GM21529 (cell line): Measurements from ENCODE around the gene TUBA3D.
"Not testable (repeated sequence)": the region's sequence is repeated elsewhere in the genome, so short reads cannot be mapped to it uniquely, and the experiment has no call there.

Experiments
- ATAC-seq: cut with Tn5 transposase; IDR thresholded peaks from one replicate; pipeline ENCODE4 v1.9.1; 2021; ENCODE audit not compliant: unreplicated experiment

Gene TUBA3D

DNA sequence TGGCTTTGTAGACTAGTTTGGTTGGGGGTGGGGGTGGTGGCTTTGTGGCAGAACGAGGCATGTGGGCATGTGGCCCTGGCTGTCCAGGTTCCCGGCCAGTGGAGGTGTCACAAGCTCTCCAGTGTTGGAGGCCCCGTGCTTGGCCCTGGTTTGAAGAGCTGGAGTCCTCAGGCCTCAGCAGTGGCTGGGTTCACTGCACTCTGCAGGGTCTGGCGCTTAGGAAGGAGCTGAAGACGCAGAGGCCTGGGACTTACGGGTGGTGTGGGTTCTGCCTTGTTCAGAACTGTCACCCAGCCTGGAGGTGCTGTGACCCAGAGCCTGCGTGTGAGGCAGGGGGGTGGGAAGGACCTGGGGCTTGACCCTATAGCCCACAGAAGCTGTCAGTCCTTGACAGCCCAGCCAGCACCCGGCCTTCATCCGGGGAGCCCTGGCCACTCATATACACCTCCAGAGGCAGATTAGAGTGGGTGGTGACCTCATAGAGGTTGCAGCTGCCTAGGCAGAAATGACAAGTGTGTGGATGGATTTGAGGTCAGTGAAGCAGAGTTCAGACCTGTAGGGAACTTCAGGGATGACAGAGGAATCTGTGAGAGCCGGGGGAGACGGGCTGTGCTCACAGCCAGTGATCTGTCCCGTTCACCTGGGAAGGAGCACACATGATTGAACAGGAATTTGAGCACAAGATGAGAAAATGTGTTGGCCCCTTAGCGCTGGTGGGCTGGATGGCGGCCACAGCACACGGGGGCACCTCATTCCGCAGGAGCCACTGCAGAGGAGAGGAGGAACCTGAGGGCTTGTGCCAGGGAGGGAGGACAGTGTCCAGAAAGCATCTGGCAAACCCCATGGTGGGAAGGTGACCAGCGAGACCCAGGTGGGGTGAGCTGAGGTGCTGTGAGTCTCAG lies 36.3 kb downstream of the TUBA3D start:
- not testable (repeated sequence) for ATAC-seq

- ATAC-seq: peak; percentile 79
Measured at GRCh38 chr2:131514408-131515166, 38.7 kb downstream of the TUBA3D start.

GRCh38 chr2:131515235-131515634 lies 39.3 kb downstream of the TUBA3D start:
- not testable (repeated sequence) for ATAC-seq

DNA sequence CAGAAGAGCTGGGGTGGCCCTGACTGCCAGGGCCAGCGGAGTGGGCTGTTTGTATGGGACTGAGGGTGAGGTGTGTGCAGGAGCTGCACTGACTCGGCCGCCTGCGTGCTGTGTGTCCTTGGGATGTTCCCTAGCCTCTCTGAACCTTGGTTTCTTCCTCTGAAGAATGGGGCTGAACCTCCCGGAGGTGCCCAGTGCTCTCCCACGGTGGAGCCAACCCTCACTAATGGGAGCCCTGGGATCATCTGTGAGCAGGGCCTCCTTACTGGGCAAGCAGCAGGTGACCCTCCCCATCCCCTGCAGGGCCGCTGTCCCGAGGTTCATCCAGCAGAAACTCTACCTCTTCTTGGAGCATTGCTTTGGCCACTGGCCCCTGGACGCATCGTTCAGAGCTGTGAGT lies 40.1 kb downstream of the TUBA3D start:
- no peak for ATAC-seq

GRCh38 chr2:131516621-131517020 lies 40.7 kb downstream of the TUBA3D start:
- not testable (repeated sequence) for ATAC-seq

DNA sequence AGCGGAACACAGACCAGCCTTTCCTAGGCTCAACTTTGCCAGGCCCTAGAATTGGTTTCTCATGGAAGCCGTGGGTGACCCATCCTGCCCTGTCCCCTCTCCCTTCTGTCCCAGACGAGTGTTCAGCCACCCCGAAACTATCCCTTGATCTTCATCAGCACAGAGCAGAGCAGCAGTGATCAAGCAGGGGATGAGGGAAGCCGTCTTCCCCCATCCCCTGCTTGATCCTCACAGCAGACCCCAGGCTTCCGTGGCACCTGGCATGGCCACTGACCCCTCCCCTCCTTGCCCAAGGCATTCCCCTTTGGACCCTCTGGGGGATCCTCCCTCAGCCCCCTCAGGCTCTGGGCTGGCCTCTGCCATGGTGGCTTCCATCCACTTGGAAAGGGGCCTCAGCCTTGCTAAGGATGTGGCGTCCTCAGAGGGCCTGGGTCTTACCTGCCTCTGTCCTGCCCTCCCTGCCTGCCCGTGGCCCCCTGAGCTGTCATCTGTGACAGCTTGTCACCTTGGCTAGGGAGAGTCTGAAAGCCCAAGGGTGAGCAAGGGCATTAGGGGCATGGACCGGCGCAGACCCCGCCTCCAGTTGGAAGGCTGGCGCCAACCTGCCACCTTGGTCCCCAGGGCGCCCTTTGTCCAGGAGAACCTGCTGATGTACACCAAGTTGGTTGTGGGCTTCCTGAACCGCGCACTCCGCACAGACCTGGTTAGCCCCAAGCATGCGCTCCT lies 41.4 kb downstream of the TUBA3D start:
- no peak for ATAC-seq

GRCh38 chr2:131517856-131518255 lies 41.9 kb downstream of the TUBA3D start:
- ATAC-seq: not testable (repeated sequence)

- not testable (repeated sequence) for ATAC-seq
Measured at GRCh38 chr2:131518531-131518930, 42.6 kb downstream of the TUBA3D start.

DNA sequence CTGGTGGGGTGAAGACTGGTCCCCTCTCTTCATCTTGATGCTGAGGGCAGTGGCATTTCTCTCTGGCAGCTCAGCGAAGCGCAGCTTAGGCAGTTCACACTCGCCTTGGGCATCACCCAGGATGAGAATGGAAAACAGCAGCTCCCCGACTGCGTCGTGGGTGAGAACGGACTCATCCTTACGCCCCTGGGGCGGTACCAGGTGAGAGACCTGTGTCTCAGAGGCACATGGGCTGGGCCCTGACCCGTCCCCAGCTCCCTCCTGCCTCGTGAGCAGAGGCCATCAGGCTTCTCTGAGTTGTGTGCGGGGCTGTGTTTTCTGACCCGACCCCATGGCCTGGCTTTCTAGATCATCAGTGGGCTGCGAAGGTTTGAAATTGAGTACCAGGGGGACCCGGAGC lies 43.5 kb downstream of the TUBA3D start:
- no peak for ATAC-seq

- not testable (repeated sequence) for ATAC-seq
Measured at GRCh38 chr2:131519871-131520470, 44.1 kb downstream of the TUBA3D start.

- ATAC-seq: no peak
Measured at GRCh38 chr2:131520526-131520925, 44.6 kb downstream of the TUBA3D start.

DNA sequence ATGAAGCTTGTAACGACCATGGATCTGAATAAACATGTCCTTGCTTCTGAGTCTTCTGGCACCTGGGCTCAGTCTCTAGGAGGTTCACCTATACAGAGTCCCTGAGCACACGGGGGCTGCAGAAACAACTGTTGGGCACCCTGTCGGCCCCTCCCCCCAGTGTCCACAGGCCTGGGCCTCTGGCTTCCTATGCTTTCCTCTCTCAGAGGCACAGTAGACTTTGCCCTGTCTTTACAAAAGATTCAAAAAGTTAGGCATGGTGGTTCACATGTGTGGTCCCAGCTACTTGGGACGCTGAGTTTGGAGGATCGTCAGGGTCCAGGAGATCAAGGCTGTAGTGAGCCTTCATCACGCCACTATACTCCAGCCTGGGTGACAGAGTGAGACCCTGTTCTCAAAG lies 45.6 kb downstream of the TUBA3D start:
- not testable (repeated sequence) for ATAC-seq

GRCh38 chr2:131521961-131522781 lies 46.3 kb downstream of the TUBA3D start:
- no peak for ATAC-seq

DNA sequence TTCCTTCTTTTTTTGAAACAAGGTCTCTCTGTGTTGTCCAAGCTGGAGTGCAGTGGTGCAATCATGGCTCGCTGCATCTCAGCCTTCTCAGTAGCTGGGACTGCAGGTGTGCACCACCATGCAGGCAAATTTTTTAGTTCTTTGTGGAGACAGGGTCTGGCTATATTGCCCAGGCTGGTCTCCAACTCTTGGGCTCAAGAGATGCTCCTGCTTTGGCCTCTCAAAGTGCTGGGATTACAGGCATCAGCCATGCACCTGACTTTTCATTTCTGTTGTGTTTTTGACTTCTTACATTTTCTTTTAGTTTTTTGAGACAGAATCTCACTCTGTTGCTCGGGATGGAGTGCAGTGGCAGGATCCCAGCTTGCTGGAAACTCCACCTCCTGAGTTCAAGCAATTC lies 49.3 kb downstream of the TUBA3D start:
- ATAC-seq: not testable (repeated sequence)

- ATAC-seq: peak; percentile 88
Measured at GRCh38 chr2:131527131-131528001, 51.4 kb downstream of the TUBA3D start, which contains the start of gene CCDC74A. TSS of gene CCDC74A (plus strand) at chr2:131527888. CDS start at chr2:131527971, 83 bp downstream.

DNA sequence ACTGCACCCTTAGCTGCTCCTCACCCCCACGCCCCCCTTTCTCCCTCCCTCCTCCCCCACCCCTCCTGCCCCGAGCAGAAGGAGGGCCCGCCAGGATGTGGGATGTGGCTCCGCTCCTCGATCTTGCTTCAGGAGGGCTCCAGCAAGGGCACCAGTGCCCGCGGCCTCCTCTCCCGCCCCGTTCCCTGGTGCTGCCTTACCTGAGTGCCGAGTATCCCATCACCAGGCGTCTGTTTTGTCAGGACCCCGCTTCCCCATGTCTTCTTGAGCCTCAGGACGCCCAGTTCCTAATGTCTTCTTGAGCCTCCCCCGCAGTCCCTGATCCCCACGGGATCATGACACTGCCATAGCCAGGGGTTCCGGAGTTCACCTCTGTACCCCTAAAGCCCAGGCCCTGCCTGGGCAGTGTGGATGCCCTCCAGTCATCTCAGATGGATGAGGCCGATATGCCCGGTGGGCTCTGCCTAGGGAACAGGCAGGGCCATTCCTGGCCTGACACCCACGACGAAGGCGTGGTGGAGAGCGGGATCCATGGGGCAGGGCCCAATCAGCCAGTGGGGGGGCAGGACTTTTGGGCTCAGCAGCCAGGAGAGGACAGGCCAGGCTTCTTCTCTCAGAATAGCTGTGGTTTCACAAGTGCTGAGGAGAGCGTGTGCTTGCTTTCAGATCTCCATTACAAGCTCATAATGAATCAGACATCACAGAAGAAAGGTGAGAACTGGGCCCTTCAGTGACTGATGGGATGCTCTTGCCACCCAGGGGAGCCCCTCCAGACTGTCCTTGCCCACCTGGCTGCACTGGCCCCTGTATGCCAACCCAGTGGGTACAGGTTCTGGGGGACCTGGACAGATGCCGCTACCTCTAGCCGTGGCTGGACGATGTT lies 53.3 kb downstream of the TUBA3D start:
- ATAC-seq: peak; percentile 58

- ATAC-seq: not testable (repeated sequence)
Measured at GRCh38 chr2:131529864-131530445, 54.0 kb downstream of the TUBA3D start.
